Activated CD4-positive, CD25-positive, alpha-beta regulatory T cell treated with anti-CD3 and anti-CD28 coated beads, Interleukin-2, amount 50 U/mL, for 72 hours (primary cell): ENCODE results near the gene USP36.

Experiments used
- DNase-seq: peaks from one replicate; pipeline ENCODE4 v3.0.0; 2021

The USP36 gene

DNA sequence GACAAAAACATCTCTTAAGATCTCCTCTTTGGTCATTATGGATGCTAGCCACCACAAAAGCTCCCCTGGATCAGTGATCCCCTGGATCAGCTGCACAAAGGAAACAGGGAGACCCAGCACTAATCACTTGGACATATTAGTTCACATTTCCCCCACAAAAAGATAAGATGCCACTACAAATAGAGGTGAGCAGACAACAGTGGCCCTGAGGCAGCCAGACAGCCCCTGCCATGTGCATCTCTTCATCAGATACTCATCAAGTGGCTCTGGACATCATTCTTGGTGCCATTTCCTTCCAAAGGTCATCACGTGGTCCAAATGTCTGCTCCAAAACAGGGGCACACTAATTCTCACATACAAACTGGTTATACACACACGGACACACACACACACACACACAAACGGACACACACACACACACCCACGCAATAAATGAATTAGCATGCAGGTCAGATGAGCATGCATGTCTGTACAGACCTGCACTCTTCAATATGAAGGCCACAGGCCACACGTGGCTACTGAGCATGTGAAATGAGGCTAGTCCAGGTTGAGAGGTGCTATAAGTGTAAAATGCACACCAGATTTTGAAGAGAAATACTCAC, 4.1 kb downstream of the USP36 start:
- no peak for DNase-seq

DNA sequence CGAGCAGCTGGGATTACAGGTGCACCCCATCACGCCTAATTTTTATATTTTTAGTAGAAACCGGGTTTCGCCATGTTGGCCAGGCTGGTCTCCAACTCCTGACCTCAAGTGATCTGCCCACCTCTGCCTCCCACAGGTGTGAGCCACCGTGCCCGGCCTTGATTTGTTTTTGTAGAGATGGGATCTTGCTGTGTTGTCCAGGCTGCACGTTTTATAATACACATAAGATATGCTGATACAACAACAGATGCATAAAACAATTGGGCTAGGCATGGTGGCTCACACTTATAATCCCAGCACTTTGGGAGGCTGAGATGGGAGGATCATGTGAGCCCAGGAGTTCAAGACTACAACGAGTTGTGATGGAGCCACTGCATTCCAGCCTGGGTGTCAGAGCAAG, 6.0 kb downstream of the USP36 start:
- no peak for DNase-seq

DNA sequence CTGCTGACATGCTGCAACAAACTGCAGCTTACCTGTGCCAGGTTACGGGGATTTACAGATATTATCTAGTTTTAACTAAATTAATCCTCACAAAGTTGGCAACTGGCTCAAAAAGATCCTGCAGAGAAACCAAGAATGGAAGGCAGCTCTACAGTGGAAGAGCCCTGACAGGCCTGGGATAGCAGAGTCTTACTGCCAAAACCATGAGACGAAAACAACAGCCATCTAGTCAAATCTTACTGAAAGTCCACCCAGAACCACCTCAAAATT, 8.1 kb downstream of the USP36 start:
- no peak for DNase-seq

DNA sequence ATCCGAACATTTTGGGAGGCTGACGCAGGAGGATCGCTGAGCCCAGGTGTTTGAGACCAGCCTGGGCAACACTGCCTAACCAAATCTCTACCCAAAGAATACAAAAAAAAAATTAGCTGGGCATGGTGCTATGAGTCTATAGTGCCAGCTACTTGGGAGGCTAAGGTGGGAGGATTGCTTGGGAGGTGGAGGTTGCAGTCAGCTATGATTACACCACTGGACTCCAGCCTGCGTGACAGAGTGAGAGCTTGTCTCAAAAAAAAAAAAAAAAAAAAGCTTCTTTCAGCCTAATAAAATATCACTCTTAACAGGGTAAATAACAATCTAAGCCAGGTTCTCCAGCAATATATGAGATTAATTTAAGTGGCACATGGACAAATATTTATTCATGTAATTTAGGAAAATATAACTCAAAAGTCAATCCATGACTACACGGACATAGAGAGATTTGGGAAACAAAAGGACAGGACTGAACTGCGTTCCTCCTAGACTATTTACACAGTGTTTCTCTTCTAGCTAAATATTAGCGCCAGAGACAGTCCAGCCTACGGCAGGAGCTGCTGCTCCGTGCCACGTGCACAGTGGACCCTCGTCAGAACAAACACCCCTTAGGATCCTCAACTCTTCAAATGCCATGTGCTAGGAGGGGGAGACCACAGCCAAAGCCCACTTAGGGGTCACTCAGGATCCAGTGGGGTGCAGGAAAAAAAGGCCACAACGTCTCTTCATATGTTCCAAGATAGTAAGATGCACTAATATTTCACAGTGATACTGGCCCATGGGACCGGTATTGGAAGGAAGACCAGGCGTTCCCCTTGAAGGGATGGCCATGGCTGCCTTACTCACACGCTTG, 8.7 kb downstream of the USP36 start:
- DNase-seq = no peak

DNA sequence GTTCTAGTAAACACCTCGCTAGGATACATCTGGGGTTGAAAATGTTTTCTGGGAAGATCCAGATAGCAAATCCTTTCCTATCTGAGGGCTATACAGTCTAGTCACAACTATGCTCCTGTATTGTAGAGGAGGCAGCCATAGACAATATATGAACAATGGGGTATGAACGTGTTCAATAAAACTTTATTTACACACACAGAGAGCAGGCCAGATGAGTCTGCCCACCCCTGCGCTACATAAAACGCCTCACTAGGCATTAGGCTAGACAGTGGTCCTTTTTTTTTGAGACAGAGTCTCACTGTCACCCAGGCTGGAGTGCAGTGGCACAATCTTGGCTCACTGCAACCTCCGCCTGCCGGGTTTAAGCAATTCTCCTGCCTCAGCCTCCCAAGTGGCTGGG, 11.1 kb downstream of the USP36 start:
- no peak for DNase-seq

DNA sequence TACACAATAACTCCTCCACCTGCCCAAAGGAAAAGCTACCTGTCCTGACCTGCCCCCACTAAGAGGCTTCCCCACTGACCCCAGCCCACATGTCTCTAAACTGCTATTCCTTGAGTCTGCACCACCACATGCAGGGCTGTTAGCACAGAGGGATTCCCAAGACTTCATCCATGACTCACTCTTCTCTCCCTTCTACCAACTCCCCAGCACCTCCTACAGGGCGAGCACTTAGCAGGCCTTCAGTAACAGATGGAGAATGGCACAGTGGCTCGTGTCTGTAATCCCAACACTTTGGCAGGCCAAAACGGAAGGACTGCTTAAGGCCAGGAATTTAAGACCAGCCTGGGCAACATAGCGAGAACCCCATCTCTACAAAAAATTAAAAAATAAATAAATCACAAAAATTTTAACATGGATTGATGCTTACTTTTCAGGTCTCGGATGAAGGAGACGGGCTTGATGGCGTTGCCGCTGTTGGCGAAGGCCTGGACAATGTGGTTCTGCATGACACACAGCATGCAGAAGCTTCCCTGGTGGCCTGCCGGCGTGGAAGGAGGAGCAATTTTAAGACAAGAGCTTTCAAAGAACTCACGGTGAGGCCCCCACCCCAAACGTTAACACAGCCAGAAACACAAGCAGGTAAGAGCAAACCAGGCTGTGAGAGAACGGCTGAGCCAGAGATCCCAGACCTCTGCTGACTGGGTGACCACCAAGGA, 12.0 kb downstream of the USP36 start:
- DNase-seq = no peak

DNA sequence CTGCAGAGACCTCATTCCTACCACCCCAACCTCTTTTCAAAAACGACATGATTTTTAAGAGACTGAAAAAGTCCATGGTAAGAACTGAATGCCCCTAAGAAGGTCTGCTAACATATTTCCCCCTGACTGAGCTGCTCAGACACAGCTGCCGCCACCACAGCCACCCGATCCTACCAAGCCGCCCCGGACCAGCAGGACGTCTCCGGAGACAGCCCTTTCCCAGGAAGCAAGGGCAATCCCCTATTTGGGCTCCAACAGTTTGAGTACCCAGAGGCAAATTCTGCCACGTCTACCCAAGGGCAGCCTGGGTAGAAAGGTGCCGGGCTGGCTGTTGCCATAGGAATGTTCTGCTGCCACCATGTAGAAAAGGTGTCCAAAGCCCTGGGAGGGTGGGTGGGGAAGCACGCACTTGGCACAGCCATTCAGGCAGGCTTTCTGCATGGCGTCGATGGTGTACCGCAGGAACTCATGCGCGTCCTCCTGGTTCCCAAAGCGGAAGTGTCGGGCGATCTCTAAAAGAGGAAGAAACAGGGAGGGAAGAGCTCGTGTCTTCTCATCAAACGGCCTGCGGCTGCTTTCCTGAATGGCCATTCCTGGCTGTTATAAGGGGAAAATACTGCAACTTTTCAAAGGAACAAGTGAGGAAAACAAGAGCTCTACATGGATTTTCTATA, 13.6 kb downstream of the USP36 start:
- DNase-seq = no peak

DNA sequence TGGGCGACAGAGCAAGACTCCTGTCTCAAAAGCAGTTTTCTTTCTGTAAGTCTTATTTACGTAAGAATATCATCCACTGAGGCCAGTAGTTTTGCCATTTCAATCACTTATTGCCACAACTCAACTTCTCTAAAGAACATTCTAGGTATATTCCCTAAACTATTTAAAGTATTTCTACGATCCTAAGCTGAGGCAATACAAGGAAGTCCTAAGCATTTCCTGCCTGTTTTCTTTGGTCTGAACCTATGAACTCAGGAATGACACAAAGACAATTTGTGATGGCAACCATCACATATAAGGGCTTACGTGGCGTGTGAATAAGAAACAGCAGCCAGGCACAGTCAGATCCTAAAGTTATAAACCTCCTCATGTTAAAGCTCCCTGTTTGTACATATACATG, 14.2 kb downstream of the USP36 start:
- no peak for DNase-seq

DNA sequence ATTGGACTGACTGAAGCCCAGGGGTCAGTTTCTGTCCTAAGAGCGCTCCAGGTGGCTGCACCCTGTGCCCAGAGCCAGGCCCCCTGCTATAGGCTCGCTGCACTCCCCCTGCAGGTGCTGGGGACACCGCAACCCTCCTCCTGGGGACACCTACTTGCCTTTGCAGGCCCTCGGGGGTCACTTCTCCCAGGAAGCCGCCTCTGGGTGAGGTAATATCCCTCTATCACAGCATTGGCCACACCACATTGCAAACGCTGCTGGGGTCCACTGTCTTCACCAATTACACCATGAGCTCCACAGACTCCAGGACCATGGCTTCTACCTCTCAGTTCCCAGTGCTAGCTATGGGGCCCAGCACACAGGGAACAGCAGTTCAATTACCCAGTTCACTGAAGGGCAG, 14.9 kb downstream of the USP36 start:
- DNase-seq = no peak

DNA sequence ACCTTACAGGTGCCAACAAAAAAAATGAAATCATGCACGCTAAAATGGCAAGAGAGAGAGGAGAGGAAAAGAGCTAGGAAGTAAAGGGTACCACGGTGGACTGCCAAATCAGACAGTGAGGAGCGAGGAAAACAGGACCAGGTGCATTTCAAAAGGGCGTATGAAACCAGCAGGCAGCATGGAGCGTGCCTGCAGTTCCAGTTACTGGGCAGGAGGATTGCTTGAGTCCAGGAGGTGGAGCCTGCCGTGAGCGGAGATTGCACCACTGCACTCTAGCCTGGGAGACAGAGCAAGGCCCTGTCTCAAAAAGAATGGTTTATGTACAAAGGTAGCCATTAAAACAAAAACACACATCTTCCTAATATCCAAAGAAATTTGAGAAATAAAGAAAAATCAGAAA, 16.4 kb downstream of the USP36 start:
- no peak for DNase-seq

DNA sequence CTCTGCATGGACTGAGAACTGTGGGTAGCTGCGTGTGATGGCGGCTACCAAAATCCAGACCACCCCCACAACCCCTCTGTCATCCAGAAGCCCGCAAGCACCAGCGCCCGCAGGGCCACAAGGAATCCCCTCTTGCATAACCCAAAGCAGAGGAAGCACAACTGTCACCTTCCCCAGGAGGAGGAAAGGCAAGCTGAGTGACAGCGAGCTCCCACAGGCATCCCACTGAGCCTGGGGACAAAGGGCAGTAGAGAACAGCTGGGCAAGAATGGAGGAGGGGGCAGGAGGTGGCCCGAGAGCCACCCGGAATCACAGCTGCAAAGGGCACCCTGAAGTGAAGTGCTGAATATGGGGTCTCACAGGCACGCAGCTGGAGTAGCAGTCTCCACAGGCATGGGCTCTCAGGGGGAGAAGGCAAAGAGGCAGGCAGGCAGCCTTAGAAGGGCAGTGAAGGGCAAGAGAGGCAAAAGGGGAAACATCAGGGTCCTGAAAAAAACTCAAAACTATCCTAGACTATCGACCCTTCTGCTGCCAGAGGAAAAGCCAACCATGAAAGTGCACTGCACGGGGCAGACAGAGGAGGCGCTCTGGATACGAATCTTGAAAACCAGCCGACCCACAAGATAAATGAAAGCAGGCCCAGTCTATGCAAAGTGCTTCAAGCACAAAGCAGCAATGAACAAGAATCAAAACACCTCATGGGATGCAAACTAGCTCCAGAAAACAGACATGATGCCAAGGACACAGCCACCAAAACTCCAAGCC, 17.1 kb downstream of the USP36 start:
- DNase-seq = no peak

DNA sequence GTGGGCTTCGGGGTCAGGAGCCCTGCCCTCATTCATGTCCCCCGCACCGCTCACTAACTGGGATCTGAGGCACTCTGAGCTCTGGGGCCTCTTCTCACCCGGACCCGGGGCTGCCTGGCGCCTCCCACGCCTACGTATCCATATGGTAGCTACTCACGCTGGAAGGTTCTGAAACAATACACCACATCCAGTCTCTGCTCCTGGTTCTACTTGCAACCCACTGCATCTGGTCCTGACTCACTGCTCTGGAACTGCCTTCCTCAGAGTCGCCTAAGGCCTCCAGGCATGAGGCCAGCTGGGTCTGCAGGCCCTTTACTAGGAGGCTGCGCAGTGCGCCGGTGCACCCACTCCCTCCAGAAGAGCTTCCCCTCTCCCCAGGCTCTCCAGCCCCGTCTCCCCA, 18.1 kb downstream of the USP36 start:
- no peak for DNase-seq

DNA sequence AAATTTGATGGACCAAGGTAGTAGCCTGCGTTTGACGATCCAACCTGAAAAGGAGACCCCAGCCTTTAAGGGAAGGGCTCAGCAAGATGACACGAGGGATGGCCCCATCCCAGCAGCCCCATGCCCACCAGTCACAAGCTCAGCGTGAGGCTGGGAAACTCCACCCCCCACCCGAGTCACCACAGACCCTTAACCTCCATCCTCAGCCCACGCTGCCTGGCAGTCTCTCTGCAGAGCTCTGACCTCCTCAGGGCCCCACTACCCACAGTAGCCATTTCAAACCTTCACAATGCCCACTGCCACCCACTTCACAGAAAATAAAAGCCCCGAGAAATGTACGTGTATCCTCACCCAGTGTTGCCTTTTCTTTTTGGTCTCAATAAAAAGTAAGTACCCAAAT, 18.7 kb downstream of the USP36 start:
- DNase-seq = no peak

DNA sequence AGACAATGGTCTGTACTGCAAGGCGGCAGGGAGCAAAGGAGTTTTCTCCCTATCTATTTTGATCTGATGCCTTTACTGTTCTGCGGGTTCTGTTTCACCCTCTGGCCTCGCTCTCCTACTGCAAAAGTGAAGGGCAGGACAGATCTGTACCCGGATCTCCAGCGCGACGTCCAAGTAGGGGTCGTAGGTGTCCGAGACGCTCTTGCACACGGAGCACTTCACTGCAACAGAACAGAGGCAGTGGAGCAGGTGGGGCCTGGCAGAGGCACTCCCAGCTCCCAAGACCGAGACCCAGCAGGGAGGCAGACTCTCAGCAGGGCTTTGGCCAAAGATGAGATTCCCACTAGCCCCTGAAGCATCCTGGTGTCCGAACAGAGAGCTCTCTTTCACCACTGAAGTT, 19.8 kb downstream of the USP36 start:
- no peak for DNase-seq

DNA sequence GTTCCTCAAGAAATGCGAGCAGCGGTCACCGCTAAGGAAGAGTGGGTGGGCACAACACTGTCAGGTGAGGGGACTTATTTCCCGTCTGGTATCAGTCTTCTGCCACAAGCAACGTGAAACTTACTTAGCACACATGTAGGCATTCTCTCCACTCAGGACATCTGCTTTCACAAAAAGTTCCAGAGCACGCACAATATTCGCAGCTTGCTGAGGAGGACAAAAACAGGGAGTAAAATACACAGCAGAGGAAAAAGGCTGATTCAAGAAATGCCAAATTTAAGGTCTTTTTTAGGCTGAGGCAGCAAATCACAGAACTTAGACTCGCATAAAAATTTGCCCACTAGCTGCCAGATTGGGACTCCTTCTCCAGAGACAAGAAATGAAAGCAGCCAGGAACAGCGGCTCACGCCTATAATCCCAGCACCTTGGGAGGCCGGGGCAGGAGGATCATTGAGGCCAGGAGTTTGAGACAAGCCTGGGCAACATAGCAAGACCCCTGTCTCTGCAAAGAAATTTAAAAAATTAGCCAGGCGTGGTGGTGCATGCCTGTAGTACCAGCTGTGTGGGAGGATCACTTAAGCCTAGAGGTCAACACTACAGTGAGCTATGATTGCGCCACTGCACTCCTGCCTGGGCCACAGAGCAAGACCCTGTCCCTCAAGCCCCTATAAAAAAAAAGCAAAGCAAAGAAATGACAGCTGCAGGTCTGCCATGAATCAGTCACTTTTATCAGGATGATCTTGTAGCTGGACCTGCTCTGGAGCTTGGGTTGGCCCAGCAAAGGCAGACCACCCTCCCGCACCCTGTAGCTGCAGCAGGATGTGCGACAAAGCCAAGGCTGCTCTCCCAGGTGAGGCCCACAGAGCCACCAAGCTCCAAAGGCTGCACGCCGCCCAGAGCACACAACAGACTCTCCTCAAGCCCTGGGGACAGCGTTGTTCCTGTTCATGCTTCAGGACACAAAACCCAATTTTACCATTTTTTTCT, 20.5 kb downstream of the USP36 start:
- DNase-seq = no peak

DNA sequence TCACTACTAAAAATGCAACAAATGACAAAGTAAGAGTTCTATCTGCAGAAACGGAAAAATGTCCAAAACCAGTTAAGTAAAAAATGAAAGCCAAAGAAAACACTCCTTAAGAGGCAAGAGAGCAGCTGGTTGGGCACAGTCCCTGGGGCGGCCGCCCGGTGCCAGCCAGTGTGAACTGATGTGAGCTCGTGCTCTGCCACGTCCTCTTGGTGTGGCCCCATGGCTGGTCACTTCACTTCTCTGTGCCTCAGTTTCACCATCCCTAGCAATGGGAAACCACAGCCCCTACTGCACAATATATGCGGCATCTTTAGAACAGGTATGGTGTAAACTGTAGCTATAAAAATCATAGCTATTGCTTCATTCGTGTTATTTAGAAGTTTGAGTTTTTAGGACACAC, 21.2 kb downstream of the USP36 start:
- no peak for DNase-seq

DNA sequence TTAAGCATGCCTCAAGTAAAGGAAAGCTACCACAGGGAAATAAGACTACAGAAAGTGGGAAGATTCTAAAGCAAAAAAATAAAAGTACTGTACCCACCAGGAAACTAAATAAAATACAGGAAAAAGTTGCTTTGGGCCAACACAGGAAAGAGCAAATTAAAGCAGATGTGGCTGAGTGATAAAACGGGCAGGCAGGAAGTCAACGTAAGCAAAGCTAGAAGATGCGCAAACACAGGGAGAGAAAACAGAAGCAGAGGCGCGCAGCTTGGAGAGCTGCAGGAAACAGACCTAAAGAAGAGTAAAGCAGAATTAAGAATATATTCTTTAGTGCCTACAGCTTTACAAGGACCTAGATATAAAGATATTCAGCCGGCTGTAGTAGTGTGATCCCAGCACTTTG, 21.7 kb downstream of the USP36 start:
- DNase-seq = no peak

DNA sequence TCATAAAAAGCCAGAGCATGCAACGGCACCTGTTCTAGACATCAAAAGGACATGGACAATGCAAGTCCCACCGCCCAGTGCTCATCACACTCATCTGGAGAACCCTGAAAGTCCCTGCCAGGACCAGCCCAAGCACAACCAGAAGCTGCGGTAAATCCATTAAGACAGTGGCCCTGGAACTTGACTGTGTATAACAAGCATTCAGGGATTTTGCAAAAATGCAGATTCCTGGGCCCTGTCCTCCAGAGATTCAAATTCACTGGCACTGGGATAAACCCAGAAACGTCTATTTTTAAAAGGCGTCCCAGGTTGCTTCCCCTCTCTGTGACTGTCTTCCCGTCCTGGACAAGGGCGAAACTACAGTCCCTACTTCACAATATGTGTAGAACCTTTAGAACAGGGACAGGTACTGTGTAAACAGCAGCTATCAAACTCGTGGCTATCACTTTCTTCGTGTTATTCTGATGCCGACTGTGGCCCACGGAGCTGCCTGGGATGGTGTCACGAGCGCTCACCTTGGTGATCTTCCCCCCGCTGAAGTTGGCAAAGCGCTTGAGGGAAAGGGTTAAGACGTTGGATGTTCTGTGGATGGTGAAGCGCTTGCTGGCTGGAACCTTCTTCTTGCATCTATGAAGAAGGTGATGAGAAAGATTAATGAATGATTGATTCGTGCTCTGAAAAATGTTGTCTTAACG, 22.3 kb downstream of the USP36 start:
- DNase-seq = no peak

DNA sequence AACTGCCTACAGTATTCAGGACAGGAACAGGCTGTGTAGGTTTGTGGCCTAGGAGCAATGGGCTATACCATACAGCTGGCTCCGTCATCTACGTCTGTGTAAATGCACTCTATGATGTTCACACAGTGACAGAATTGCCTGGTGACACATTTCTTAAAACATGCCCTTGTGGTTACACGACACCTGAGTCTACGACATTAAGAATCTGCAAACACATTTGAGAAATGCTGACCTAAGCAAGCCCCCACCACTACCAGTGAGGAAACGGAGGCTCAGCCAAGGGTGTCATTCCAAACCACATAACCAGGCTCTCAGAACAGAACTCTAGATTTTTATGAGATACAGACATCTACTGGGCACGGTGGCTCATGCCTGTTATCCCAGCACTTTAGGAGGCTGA, 23.5 kb downstream of the USP36 start:
- no peak for DNase-seq

DNA sequence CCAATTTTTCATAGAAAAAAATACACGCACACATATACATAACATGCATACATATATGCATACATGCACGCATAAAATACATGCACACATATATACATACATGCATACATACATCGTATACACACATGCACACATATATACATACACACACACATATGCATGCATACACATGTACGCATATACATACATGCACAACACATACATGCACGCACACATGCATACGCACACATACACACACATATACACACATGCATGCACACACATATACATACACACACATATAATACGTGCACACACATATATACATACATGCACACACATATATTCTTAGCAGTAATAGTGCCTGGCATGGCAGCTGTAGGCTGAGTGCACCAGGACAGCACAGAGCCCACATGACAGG, 24.9 kb downstream of the USP36 start:
- no peak for DNase-seq

DNA sequence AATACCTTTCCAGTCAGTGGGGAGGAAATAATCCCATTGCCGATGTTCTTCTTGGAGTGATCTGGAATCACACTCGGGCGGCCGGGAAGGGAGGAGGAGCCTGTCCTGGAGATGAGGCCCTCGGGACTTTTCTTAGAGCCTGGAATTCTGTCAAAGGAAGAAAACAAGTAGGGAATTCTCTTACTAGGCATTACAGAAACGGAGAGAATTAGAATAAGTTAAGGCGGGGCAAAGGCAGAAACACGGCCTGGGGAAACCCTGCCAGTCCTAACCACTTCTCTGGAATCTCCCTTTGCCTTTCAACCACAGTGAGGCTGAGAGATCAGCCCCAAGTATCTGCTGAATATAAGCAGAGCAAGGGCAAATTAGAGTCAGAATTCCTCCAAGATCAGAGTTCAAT, 27.8 kb downstream of the USP36 start:
- no peak for DNase-seq
